HEK293 (cell line): ENCODE data around the gene UBAP1L.

Experiments
- CTCF ChIA-PET: fragments of 350-600 bp; formaldehyde crosslinking; extraction: SDS; loops from one replicate; lab custom pipeline; 2021; ENCODE audit warnings: antibody characterized with exemption; lab: Yijun Ruan, JAX
- POLR2A ChIA-PET: fragments of 300-600 bp; formaldehyde crosslinking; extraction: SDS; loops from one replicate; lab custom pipeline; 2020; ENCODE audit warnings: antibody characterized with exemption, inconsistent platforms; lab: Yijun Ruan, JAX
- H3K27ac ChIP-seq: fragments of 200-500 bp; sonication (Bioruptor generic); 2 replicates; pipeline ENCODE4 v1.5.1; 2014; ENCODE audit warnings: low read depth, low read length, control low read depth, inconsistent platforms; ENCODE audit errors: extremely low read depth
- H3K36me3 ChIP-seq, 2 experiments: fragments of 200-500 bp in 1 of 2; sonication (Bioruptor generic) in 1 of 2; 1 replicate in 1 of 2; 2 replicates in 1 of 2; pipeline ENCODE4 v1.5.1; 2014 to 2017; ENCODE audit warnings: inconsistent platforms in 2 of 2, low read length in 2 of 2; ENCODE audit not compliant: control insufficient read depth in 2 of 2, insufficient read depth in 1 of 2
- H3K4me1 ChIP-seq: fragments of 200-500 bp; sonication (Bioruptor generic); 2 replicates; pipeline ENCODE4 v1.5.1; 2014; ENCODE audit warnings: mild to moderate bottlenecking, low read length, inconsistent platforms; ENCODE audit not compliant: control insufficient read depth, insufficient read depth
- H3K4me3 ChIP-seq: 2 replicates; pipeline ENCODE4 v1.5.1; 2011; ENCODE audit warnings: low read depth, mild to moderate bottlenecking, control low read depth, low read length, moderate library complexity
- H3K9me3 ChIP-seq: fragments of 200-500 bp; sonication (Bioruptor generic); 2 replicates; pipeline ENCODE4 v1.5.1; 2014; ENCODE audit warnings: low read depth, low read length, inconsistent platforms; ENCODE audit not compliant: control insufficient read depth, insufficient read depth
- HOXA7 ChIP-seq: sonication (generic); formaldehyde crosslinking; IDR thresholded peaks from 2 replicates; pipeline ENCODE4 v1.8.1; 2022; ENCODE audit warnings: missing genetic modification reagents, borderline replicate concordance
- OVOL3 ChIP-seq: fragments of 450-650 bp; formaldehyde crosslinking; IDR thresholded peaks from 2 replicates; pipeline ENCODE4 v1.5.1; 2016; ENCODE audit warnings: missing biosample characterization, missing genetic modification characterization
- SP7 ChIP-seq: fragments of 450-650 bp; formaldehyde crosslinking; IDR thresholded peaks from 2 replicates; pipeline ENCODE4 v1.5.1; 2016; ENCODE audit warnings: missing biosample characterization, missing genetic modification characterization
- YY2 ChIP-seq: fragments of 450-650 bp; formaldehyde crosslinking; IDR thresholded peaks from 2 replicates; pipeline ENCODE4 v1.5.1; 2016; ENCODE audit warnings: missing biosample characterization, missing genetic modification characterization
- ZEB2 ChIP-seq: fragments of 450-650 bp; formaldehyde crosslinking; IDR thresholded peaks from 2 replicates; pipeline ENCODE4 v1.5.1; 2016; ENCODE audit warnings: missing biosample characterization, missing genetic modification characterization
- ZFHX2 ChIP-seq: fragments of 450-650 bp; formaldehyde crosslinking; conservative IDR thresholded peaks from 2 replicates; pipeline ENCODE4 v1.5.1; 2016; ENCODE audit warnings: missing biosample characterization, missing genetic modification characterization
- ZFP37 ChIP-seq: fragments of 450-650 bp; formaldehyde crosslinking; IDR thresholded peaks from 2 replicates; pipeline ENCODE4 v1.5.1; 2016; ENCODE audit warnings: missing biosample characterization, missing genetic modification characterization
- ZNF146 ChIP-seq: fragments of 450-650 bp; formaldehyde crosslinking; IDR thresholded peaks from 2 replicates; pipeline ENCODE4 v1.5.1; 2016; ENCODE audit warnings: missing biosample characterization, missing genetic modification characterization
- ZNF211 ChIP-seq: fragments of 450-650 bp; formaldehyde crosslinking; IDR thresholded peaks from 2 replicates; pipeline ENCODE4 v1.5.1; 2016; ENCODE audit warnings: low read depth, missing biosample characterization, missing genetic modification characterization
- ZNF221 ChIP-seq: fragments of 450-650 bp; formaldehyde crosslinking; IDR thresholded peaks from 2 replicates; pipeline ENCODE4 v1.5.1; 2017; ENCODE audit warnings: missing biosample characterization, missing genetic modification characterization, borderline replicate concordance
- ZNF24 ChIP-seq: fragments of 450-650 bp; formaldehyde crosslinking; IDR thresholded peaks from 2 replicates; pipeline ENCODE4 v1.5.1; 2016; ENCODE audit warnings: missing biosample characterization, missing genetic modification characterization
- ZNF302 ChIP-seq: fragments of 450-650 bp; formaldehyde crosslinking; IDR thresholded peaks from 2 replicates; pipeline ENCODE4 v1.5.1; 2016; ENCODE audit warnings: missing biosample characterization, missing genetic modification characterization, low read depth
- ZNF394 ChIP-seq: fragments of 450-650 bp; formaldehyde crosslinking; IDR thresholded peaks from 2 replicates; pipeline ENCODE4 v1.5.1; 2016; ENCODE audit warnings: missing biosample characterization, missing genetic modification characterization, mild to moderate bottlenecking, moderate library complexity, borderline replicate concordance
- ZNF423 ChIP-seq: fragments of 450-650 bp; formaldehyde crosslinking; IDR thresholded peaks from 2 replicates; pipeline ENCODE4 v1.5.1; 2016; ENCODE audit warnings: missing biosample characterization, missing genetic modification characterization
- ZNF426 ChIP-seq: fragments of 450-650 bp; formaldehyde crosslinking; IDR thresholded peaks from 2 replicates; pipeline ENCODE4 v1.5.1; 2017; ENCODE audit warnings: missing biosample characterization, missing genetic modification characterization, mild to moderate bottlenecking, inconsistent platforms, moderate library complexity
- ZNF433 ChIP-seq: fragments of 450-650 bp; formaldehyde crosslinking; IDR thresholded peaks from 2 replicates; pipeline ENCODE4 v1.5.1; 2016; ENCODE audit warnings: missing biosample characterization, missing genetic modification characterization, low read depth
- ZNF514 ChIP-seq: fragments of 450-650 bp; formaldehyde crosslinking; IDR thresholded peaks from 2 replicates; pipeline ENCODE4 v1.5.1; 2016; ENCODE audit warnings: missing biosample characterization, missing genetic modification characterization
- ZNF521 ChIP-seq: fragments of 450-650 bp; formaldehyde crosslinking; IDR thresholded peaks from 2 replicates; pipeline ENCODE4 v1.5.1; 2017; ENCODE audit warnings: missing biosample characterization, mild to moderate bottlenecking, missing genetic modification characterization
- ZNF548 ChIP-seq: fragments of 450-650 bp; formaldehyde crosslinking; IDR thresholded peaks from 2 replicates; pipeline ENCODE4 v1.5.1; 2016; ENCODE audit warnings: missing biosample characterization, missing genetic modification characterization
- ZNF549 ChIP-seq: fragments of 450-650 bp; IDR thresholded peaks from 2 replicates; pipeline ENCODE4 v1.5.1; 2018; ENCODE audit warnings: missing biosample characterization, missing genetic modification characterization, mild to moderate bottlenecking, inconsistent platforms, moderate library complexity
- ZNF701 ChIP-seq: fragments of 450-650 bp; formaldehyde crosslinking; IDR thresholded peaks from 2 replicates; pipeline ENCODE4 v1.5.1; 2016; ENCODE audit warnings: missing biosample characterization, missing genetic modification characterization
- ZNF843 ChIP-seq: fragments of 450-650 bp; formaldehyde crosslinking; IDR thresholded peaks from 2 replicates; pipeline ENCODE4 v1.5.1; 2016; ENCODE audit warnings: missing biosample characterization, missing genetic modification characterization
- TF ChIP-seq, protein P1 (sequence below): fragments of 450-650 bp; formaldehyde crosslinking; IDR thresholded peaks from 2 replicates; pipeline ENCODE4 v1.5.1; 2016; ENCODE audit warnings: missing biosample characterization, missing genetic modification characterization
- TF ChIP-seq, protein P2 (sequence below): fragments of 450-650 bp; formaldehyde crosslinking; IDR thresholded peaks from 2 replicates; pipeline ENCODE4; 2016; ENCODE audit warnings: missing biosample characterization, missing genetic modification characterization
- TF ChIP-seq, protein P3 (sequence below): fragments of 450-650 bp; formaldehyde crosslinking; IDR thresholded peaks from 2 replicates; pipeline ENCODE4 v1.5.1; 2017; ENCODE audit warnings: missing biosample characterization, missing genetic modification characterization
- TF ChIP-seq, protein P4 (sequence below): fragments of 450-650 bp; formaldehyde crosslinking; optimal IDR thresholded peaks from 2 replicates; pipeline ENCODE3; 2016; ENCODE audit warnings: missing biosample characterization, mild to moderate bottlenecking, missing genetic modification characterization

Gene UBAP1L

DNA sequence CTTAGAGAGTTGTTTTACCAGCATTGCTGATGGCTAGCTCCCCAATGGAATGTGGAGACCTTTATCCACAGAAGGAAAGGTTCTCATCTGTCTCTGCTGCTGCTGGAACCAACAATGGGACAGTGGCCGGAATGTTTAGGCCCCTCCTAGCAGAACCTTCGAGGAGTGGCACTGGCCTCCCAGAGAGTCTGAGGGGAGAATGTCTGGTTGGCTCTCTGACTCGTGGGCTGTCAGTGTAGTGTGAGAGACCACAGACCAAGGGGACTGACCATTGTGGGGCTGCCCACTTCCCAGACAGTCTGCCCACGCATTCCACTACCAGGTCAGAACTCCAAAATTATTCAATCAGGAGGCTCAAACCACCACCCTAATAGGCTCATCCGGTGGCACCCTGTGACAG lies 52.3 kb downstream of the UBAP1L start (continued):
- TF ChIP-seq HOXA7 (CRISPR knock-in tag) (no peak), ZNF394 (tag by site-specific recombination) (no peak), ZNF211 (no peak)
- TF ChIP-seq, protein P1, sequence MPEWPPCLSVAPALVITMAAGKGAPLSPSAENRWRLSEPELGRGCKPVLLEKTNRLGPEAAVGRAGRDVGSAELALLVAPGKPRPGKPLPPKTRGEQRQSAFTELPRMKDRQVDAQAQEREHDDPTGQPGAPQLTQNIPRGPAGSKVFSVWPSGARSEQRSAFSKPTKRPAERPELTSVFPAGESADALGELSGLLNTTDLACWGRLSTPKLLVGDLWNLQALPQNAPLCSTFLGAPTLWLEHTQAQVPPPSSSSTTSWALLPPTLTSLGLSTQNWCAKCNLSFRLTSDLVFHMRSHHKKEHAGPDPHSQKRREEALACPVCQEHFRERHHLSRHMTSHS, result no peak

DNA sequence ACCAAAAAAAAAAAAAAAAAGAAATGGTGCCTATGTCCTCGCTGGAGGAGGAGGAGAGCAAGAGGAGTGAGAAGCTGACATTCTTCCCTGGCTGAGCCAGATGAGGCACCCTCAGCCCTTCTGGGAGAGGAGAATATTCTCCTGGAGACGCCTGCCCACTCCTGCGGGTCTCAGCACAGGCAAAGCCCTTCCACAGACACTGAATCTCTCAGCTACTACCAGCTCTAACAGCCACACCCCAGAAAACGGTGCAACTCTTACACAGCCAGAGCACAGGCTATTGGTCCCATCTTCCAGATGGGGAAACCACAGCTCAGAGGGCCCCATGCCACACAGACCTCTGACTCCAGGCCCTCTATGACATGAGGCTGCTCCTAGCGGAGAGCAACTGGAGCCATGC lies 52.9 kb downstream of the UBAP1L start:
- no peak overlapping the region for H3K4me3 ChIP-seq
- POLR2A ChIA-PET, result no interaction called here
- H3K27ac ChIP-seq, result no peak overlapping the region
- H3K9me3 ChIP-seq, result no peaks in the 10 kb centered on the region
- CTCF ChIA-PET, result interaction anchor here (0.8 to 2.2 kb wide), 3 partner anchors 8 to 21 kb away, joined by 3 to 7 read pairs (median 5); no protein-coding TSS in a partner anchor
- H3K36me3 ChIP-seq, result no peaks in the 10 kb centered on the region
- H3K4me1 ChIP-seq, result no peaks in the 10 kb centered on the region
- TF ChIP-seq OVOL3 (tag by site-specific recombination) (no peak), ZNF521 (tag by site-specific recombination) (no peak), ZNF302 (tag by site-specific recombination) (no peak), ZNF146 (tag by site-specific recombination) (no peak), ZNF549 (tag by site-specific recombination) (no peak), ZNF701 (no peak), ZNF843 (tag by site-specific recombination) (no peak), ZFP37 (tag by site-specific recombination) (no peak)
- TF ChIP-seq, protein P2, sequence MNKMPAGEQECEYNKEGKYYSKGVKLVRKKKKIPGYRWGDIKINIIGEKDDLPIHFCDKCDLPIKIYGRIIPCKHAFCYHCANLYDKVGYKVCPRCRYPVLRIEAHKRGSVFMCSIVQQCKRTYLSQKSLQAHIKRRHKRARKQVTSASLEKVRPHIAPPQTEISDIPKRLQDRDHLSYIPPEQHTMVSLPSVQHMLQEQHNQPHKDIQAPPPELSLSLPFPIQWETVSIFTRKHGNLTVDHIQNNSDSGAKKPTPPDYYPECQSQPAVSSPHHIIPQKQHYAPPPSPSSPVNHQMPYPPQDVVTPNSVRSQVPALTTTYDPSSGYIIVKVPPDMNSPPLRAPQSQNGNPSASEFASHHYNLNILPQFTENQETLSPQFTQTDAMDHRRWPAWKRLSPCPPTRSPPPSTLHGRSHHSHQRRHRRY (tag by site-specific recombination), result no peak

DNA sequence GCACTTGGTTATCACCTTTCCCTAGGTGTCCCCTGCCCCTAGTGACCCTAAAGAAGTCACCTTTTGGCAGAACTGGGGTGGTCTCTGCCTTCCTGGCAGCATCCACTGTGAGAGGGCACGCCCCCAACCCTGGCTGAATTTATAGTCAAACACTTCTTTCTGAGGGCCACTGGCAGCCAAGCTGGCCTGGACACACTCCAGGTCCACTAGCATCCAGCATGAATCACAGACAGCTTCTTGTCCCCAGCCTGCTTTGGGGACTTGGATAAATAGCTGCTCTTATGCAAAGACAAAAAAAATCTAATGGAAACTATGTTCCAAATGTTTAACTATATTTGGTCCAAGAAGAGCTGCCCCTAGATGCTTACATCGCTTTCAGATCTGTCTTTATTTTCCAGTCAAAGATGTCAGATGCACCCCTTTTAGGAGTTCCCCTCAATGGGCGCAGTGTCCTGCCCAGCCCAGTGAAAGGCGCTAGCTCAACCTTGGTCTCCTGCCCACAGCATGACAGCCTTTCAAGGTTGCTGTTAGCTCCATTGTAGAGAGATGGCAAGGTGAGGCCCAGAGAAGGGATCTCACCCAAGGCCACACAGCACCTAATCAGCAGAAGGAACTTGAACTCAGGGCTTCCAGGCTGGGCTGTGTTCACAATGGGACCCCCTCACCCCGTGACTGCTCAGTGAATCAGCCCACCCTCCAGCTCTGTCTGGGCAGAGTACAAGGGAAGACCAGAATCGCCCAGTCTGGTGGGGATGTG lies 54.2 kb downstream of the UBAP1L start:
- H3K4me1 ChIP-seq, result no peaks in the 10 kb centered on the region
- no peaks in the 10 kb centered on the region for H3K36me3 ChIP-seq
- H3K27ac ChIP-seq, result no peak overlapping the region
- no peaks in the 10 kb centered on the region for H3K9me3 ChIP-seq
- no peak overlapping the region for H3K4me3 ChIP-seq
- no peak for TF ChIP-seq ZNF426 (tag by site-specific recombination)
- no peak for TF ChIP-seq YY2
- TF ChIP-seq ZEB2 (tag by site-specific recombination), result no peak
- no peak for TF ChIP-seq SP7 (tag by site-specific recombination)
- TF ChIP-seq, protein P3, sequence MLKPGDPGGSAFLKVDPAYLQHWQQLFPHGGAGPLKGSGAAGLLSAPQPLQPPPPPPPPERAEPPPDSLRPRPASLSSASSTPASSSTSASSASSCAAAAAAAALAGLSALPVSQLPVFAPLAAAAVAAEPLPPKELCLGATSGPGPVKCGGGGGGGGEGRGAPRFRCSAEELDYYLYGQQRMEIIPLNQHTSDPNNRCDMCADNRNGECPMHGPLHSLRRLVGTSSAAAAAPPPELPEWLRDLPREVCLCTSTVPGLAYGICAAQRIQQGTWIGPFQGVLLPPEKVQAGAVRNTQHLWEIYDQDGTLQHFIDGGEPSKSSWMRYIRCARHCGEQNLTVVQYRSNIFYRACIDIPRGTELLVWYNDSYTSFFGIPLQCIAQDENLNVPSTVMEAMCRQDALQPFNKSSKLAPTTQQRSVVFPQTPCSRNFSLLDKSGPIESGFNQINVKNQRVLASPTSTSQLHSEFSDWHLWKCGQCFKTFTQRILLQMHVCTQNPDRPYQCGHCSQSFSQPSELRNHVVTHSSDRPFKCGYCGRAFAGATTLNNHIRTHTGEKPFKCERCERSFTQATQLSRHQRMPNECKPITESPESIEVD (tag by site-specific recombination), result no peak
- TF ChIP-seq ZNF514 (tag by site-specific recombination), result no peak
- no peak for TF ChIP-seq ZFHX2 (tag by site-specific recombination)
- no peak for TF ChIP-seq ZNF548 (tag by site-specific recombination)
- no peak for TF ChIP-seq ZNF549 (tag by site-specific recombination)
- no peak for TF ChIP-seq ZNF433 (tag by site-specific recombination)
- no peak for TF ChIP-seq ZNF221 (tag by site-specific recombination)
- TF ChIP-seq ZNF423 (tag by site-specific recombination), result no peak
- TF ChIP-seq, protein P4, sequence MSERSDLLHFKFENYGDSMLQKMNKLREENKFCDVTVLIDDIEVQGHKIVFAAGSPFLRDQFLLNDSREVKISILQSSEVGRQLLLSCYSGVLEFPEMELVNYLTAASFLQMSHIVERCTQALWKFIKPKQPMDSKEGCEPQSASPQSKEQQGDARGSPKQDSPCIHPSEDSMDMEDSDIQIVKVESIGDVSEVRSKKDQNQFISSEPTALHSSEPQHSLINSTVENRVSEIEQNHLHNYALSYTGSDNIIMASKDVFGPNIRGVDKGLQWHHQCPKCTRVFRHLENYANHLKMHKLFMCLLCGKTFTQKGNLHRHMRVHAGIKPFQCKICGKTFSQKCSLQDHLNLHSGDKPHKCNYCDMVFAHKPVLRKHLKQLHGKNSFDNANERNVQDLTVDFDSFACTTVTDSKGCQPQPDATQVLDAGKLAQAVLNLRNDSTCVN (tag by site-specific recombination), result no peak
- TF ChIP-seq ZNF24, result no peak
- CTCF ChIA-PET, result interaction anchor here (0.6 to 1.0 kb wide), 3 partner anchors 63 to 210 kb away, joined by 3 to 4 read pairs (median 3); no protein-coding TSS in a partner anchor
- POLR2A ChIA-PET, result no interaction called here
